Ishikawa (cell line): ENCODE measurements around the gene ARL5B.

ENCODE experiments used
- CEBPB ChIP-seq: IDR thresholded peaks from 2 replicates; pipeline ENCODE4 v1.6.1; 2012
- CREB1 ChIP-seq: IDR thresholded peaks from 2 replicates; pipeline ENCODE4 v1.6.1; 2012; ENCODE audit warnings: low read depth
- EGR1 ChIP-seq: IDR thresholded peaks from 2 replicates; pipeline ENCODE4 v1.6.1; 2012
- EP300 ChIP-seq: IDR thresholded peaks from 2 replicates; pipeline ENCODE4 v1.6.1; 2012; ENCODE audit warnings: borderline replicate concordance
- FOXM1 ChIP-seq: IDR thresholded peaks from 2 replicates; pipeline ENCODE4 v1.6.1; 2012; ENCODE audit warnings: low read depth, borderline replicate concordance
- MAX ChIP-seq: IDR thresholded peaks from 2 replicates; pipeline ENCODE4 v1.6.1; 2012
- NFIC ChIP-seq: IDR thresholded peaks from 2 replicates; pipeline ENCODE4 v1.6.1; 2012
- RAD21 ChIP-seq: IDR thresholded peaks from 2 replicates; pipeline ENCODE4 v1.6.1; 2012; ENCODE audit warnings: low read depth
- REST ChIP-seq: IDR thresholded peaks from 2 replicates; pipeline ENCODE4 v1.6.1; 2012; ENCODE audit warnings: low read depth, mild to moderate bottlenecking
- TAF1 ChIP-seq: IDR thresholded peaks from 2 replicates; pipeline ENCODE4 v1.6.1; 2012; ENCODE audit warnings: low read depth, mild to moderate bottlenecking
- TCF12 ChIP-seq: IDR thresholded peaks from 2 replicates; pipeline ENCODE4 v1.6.1; 2012; ENCODE audit warnings: low read depth
- TEAD4 ChIP-seq: IDR thresholded peaks from 2 replicates; pipeline ENCODE4 v1.6.1; 2012
- YY1 ChIP-seq: IDR thresholded peaks from 2 replicates; pipeline ENCODE4 v1.6.1; 2012; ENCODE audit warnings: low read depth
- ZBTB7A ChIP-seq: IDR thresholded peaks from 2 replicates; pipeline ENCODE4 v1.6.1; 2012; ENCODE audit warnings: low read depth
- TF ChIP-seq, protein P1 (sequence below): IDR thresholded peaks from 2 replicates; pipeline ENCODE4 v1.6.1; 2012

ARL5B gene

DNA sequence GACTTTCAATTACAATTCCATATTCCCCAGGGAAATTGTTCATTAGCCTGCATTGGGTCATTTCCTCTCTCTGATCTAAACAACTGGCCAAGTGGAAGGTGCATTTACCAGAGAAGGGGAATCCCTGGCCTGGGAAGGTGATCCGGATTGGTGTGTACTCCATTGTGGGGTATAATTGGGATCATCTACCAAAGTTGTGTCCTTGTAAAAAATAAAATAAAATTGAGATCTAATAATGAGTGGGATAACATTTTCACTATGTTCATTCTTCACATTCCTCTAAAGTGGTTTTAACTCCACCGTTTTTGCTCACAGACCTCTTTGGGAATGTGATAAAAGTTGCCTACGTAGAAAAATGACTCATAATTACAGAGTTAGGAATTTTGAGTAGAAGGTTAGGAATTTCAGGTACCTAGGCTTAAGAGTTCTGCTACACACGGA lies 22.8 kb downstream of the ARL5B start:
- no peak for TF ChIP-seq CEBPB
- no peak for TF ChIP-seq TEAD4

GRCh38 chr10:18683427-18683826 lies 24.2 kb downstream of the ARL5B start:
- no peak for TF ChIP-seq RAD21
- TF ChIP-seq FOXM1, result no peak
- no peak for TF ChIP-seq MAX
- no peak for TF ChIP-seq YY1
- no peak for TF ChIP-seq TCF12
- no peak for TF ChIP-seq ZBTB7A
- TF ChIP-seq TAF1, result no peak
- no peak for TF ChIP-seq REST

DNA sequence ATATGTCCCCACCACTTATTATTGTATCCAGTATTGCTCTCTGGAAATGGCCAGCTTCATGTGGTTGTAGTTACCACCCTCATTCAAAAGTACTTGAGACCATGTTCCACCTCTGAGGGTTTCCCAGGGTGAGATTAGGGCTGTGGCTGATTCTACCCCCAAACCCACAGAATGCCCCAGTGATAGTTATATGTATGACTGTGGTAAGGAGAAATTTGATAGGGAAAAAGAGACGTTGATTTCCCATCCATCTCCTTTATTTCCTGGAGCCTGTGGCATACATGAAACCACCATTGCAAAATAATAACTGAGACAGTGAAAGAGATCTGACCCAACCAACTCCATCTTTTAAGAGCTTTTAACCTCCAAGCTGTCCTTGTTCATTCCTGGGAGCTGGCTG lies 25.2 kb downstream of the ARL5B start:
- TF ChIP-seq REST, result no peak
- TF ChIP-seq EP300, result no peak
- TF ChIP-seq FOXM1, result no peak
- TF ChIP-seq MAX, result no peak
- no peak for TF ChIP-seq ZBTB7A
- no peak for TF ChIP-seq TCF12
- TF ChIP-seq YY1, result no peak
- no peak for TF ChIP-seq CREB1
- TF ChIP-seq, protein P1, sequence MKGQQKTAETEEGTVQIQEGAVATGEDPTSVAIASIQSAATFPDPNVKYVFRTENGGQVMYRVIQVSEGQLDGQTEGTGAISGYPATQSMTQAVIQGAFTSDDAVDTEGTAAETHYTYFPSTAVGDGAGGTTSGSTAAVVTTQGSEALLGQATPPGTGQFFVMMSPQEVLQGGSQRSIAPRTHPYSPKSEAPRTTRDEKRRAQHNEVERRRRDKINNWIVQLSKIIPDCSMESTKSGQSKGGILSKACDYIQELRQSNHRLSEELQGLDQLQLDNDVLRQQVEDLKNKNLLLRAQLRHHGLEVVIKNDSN, result no peak
- no peak for TF ChIP-seq CEBPB
- no peak for TF ChIP-seq RAD21
- no peak for TF ChIP-seq EGR1
- TF ChIP-seq NFIC, result no peak
- TF ChIP-seq TAF1, result no peak

- TF ChIP-seq EP300, result no peak
- no peak for TF ChIP-seq ZBTB7A
- no peak for TF ChIP-seq CREB1
- TF ChIP-seq TCF12, result no peak
- no peak for TF ChIP-seq TEAD4
- no peak for TF ChIP-seq FOXM1
- TF ChIP-seq REST, result no peak
- no peak for TF ChIP-seq MAX
- no peak for TF ChIP-seq CEBPB
- no peak for TF ChIP-seq YY1
These were observed 25.7 kb downstream of the ARL5B start for GRCh38 chr10:18684953-18685352.

GRCh38 chr10:18685555-18685954 lies 26.3 kb downstream of the ARL5B start:
- TF ChIP-seq CEBPB, result no peak
- no peak for TF ChIP-seq FOXM1
- TF ChIP-seq CREB1, result no peak
- TF ChIP-seq EP300, result no peak
- TF ChIP-seq YY1, result no peak
- TF ChIP-seq NFIC, result no peak
- TF ChIP-seq, protein P1, result no peak
